PC-9 (cell line): ENCODE data around the gene CLTCL1. TPM values are rescaled to one million over a fixed set of nuclear protein-coding genes. Genes with fewer than 3 reads are reported as not detected.

Experiments used
- BruUV-seq: library from RNA; stranded (reverse); fragments of 400-500 nt; replicated peaks from 2 replicates; lab custom pipeline; 2021; lab: Mats Ljungman, UMichigan
- CTCF ChIA-PET: fragments of 300-600 bp; sonication (Branson Sonifier 250); formaldehyde crosslinking; loops from one replicate; lab custom pipeline; 2022; ENCODE audit warnings: antibody characterized with exemption; lab: Charles Lee
- POLR2A ChIA-PET: fragments of 300-600 bp; sonication (Branson Sonifier 250); formaldehyde crosslinking; loops from one replicate; lab custom pipeline; 2022; ENCODE audit warnings: antibody characterized with exemption; ENCODE audit not compliant: unreplicated experiment; lab: Charles Lee
- DNase-seq, 2 experiments: peaks; one replicate each; pipeline versions ENCODE4 v3.0.0 to v3.0.0-alpha.2; 2015 to 2022; ENCODE audit warnings: mixed read lengths in 1 of 2
- H2AFZ ChIP-seq: fragments of 200-600 bp; sonication (generic); 2 replicates; pipeline ENCODE4 v1.8.1; 2017; ENCODE audit warnings: antibody characterized with exemption
- H3F3A ChIP-seq: fragments of 200-600 bp; sonication (generic); 2 replicates; pipeline ENCODE4 v1.8.1; 2017; ENCODE audit warnings: antibody characterized with exemption, mild to moderate bottlenecking, low read depth; ENCODE audit not compliant: insufficient read depth
- H3K27ac ChIP-seq: fragments of 200-600 bp; sonication (generic); 2 replicates; pipeline ENCODE4 v1.6.1; 2016; ENCODE audit warnings: mixed run types
- H3K27me3 ChIP-seq: fragments of 200-600 bp; sonication (generic); 2 replicates; pipeline ENCODE4 v1.6.1; 2016; ENCODE audit warnings: low read depth, mixed run types; ENCODE audit not compliant: insufficient read depth
- H3K36me3 ChIP-seq: fragments of 200-600 bp; sonication (generic); 2 replicates; pipeline ENCODE4 v1.6.1; 2016; ENCODE audit warnings: low read depth, mixed run types
- H3K4me1 ChIP-seq: fragments of 200-600 bp; sonication (generic); replicated peaks from 2 replicates; pipeline ENCODE4 v1.6.1; 2016; ENCODE audit warnings: mixed run types; ENCODE audit not compliant: insufficient read depth
- H3K4me2 ChIP-seq: fragments of 200-600 bp; sonication (generic); 2 replicates; pipeline ENCODE4 v1.6.1; 2017; ENCODE audit warnings: mixed run types
- H3K4me3 ChIP-seq: fragments of 200-600 bp; sonication (generic); 2 replicates; pipeline ENCODE4 v1.6.1; 2016; ENCODE audit warnings: mixed run types
- H3K79me2 ChIP-seq: fragments of 200-600 bp; sonication (generic); 2 replicates; pipeline ENCODE4 v1.6.1; 2017; ENCODE audit warnings: low read depth, mixed run types
- H3K9me2 ChIP-seq: fragments of 200-600 bp; sonication (generic); 2 replicates; pipeline ENCODE4 v1.8.1; 2017; ENCODE audit warnings: mild to moderate bottlenecking; ENCODE audit not compliant: insufficient read depth
- H3K9me3 ChIP-seq: fragments of 200-600 bp; sonication (generic); 2 replicates; pipeline ENCODE4 v1.8.1; 2016; ENCODE audit warnings: low read depth; ENCODE audit not compliant: insufficient read depth
- H4K20me1 ChIP-seq: fragments of 200-600 bp; sonication (generic); 2 replicates; pipeline ENCODE4 v1.8.1; 2017; ENCODE audit not compliant: insufficient read depth
- CTCF ChIP-seq: fragments of 200-600 bp; sonication (generic); conservative IDR thresholded peaks from 2 replicates; pipeline ENCODE4 v1.6.1; 2017; ENCODE audit warnings: mixed run types, antibody characterized with exemption, mild to moderate bottlenecking, moderate library complexity
- EZH2 ChIP-seq: fragments of 200-600 bp; sonication (generic); IDR thresholded peaks from 2 replicates; pipeline ENCODE4 v1.8.0; 2017; ENCODE audit warnings: antibody characterized with exemption, low read depth
- intact Hi-C: fragments of 100-400 bp; cut with micrococcal nuclease; formaldehyde crosslinking; loops from one replicate; pipeline ENCODE4 v1.10.0; 2022; ENCODE audit not compliant: unreplicated experiment
- total RNA-seq: library from RNA; stranded (reverse); gene quantifications from 2 replicates; pipeline ENCODE4 v1.2.3, GENCODE V29; 2021

Gene CLTCL1
- total RNA-seq, 1 experiment from 2014 or later = 7.2 TPM

DNA sequence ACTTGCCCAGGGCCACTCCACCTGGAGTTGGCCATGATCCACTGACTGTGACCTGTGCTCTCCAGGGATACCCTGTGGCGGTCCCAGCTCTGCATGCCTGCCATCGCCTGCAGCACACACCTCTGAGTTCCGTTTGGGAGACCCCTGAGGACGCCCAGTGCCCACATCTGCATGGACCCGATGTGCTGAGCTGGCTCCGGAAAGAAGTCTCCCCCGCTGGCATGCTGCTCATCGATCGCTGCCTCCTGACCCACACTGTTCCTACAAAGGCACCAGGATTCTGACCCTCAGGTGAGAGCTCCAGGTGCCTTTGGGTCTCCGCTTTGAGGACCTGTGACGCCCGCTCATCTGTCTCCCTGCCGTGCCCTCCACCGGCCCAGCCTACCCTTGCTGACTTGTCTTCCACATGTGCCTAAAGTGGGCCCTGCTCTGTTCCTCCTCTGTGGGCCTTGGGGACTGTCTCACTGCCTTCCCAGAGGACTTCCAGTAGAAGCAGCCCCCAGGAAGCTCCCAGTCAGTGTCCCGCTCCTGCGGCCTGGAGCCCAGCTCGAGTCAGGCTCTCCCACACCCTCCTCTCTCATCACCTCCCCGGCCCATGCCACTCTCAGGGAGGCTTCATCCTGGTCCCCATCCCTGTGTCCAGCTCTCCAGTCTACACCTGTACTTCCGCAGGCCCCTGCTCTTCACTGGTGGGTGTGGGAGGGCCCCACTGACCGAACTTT, 107.1 kb downstream of the CLTCL1 start:
- no peak overlapping the region for H2AFZ ChIP-seq
- ChIA-PET CTCF (interaction anchor here (0.7 kb wide), 1 partner anchor 116 kb away, joined by 4 read pairs; no protein-coding TSS in a partner anchor), POLR2A (no interaction called here)
- DNase-seq = no peak
- H4K20me1 ChIP-seq = no peaks in the 10 kb centered on the region
- intact Hi-C loops = no loop called here
- no peak overlapping the region for H3K27ac ChIP-seq
- no peaks in the 10 kb centered on the region for H3K27me3 ChIP-seq
- H3K4me3 ChIP-seq = no peak overlapping the region
- peaks cover 10% of the 10 kb centered on the region for H3F3A ChIP-seq
- BruUV-seq = no TSS peak
- peak overlapping the region; percentile 48 for H3K4me2 ChIP-seq
- no peaks in the 10 kb centered on the region for H3K9me2 ChIP-seq
- no peaks in the 10 kb centered on the region for H3K9me3 ChIP-seq
- H3K4me1 ChIP-seq = peaks cover 27% of the 10 kb centered on the region
- no peaks in the 10 kb centered on the region for H3K36me3 ChIP-seq
- no peaks in the 10 kb centered on the region for H3K79me2 ChIP-seq
- TF ChIP-seq CTCF (no peak), EZH2 (no peak)

GRCh38 chr22:19183216-19183615, 108.3 kb downstream of the CLTCL1 start:
- no peaks in the 10 kb centered on the region for H4K20me1 ChIP-seq
- H3K4me1 ChIP-seq = peaks cover 27% of the 10 kb centered on the region
- H3F3A ChIP-seq = peaks cover 15% of the 10 kb centered on the region
- CTCF ChIA-PET = no interaction called here
- H3K4me3 ChIP-seq = no peak overlapping the region
- H3K9me2 ChIP-seq = no peaks in the 10 kb centered on the region
- no TSS peak for BruUV-seq
- intact Hi-C loops = no loop called here
- TF ChIP-seq EZH2 = no peak
- no peak for TF ChIP-seq CTCF
- H3K27me3 ChIP-seq = no peaks in the 10 kb centered on the region
- no peaks in the 10 kb centered on the region for H3K79me2 ChIP-seq
- H3K36me3 ChIP-seq = no peaks in the 10 kb centered on the region
- H3K27ac ChIP-seq = no peak overlapping the region
- no peak for DNase-seq
- no peak overlapping the region for H2AFZ ChIP-seq
- no peaks in the 10 kb centered on the region for H3K9me3 ChIP-seq
- POLR2A ChIA-PET = interaction anchor here (0.6 kb wide), 1 partner anchor 248 kb away, joined by 3 read pairs; the partner anchor contains the start of gene HIRA
- H3K4me2 ChIP-seq = no peak overlapping the region

DNA sequence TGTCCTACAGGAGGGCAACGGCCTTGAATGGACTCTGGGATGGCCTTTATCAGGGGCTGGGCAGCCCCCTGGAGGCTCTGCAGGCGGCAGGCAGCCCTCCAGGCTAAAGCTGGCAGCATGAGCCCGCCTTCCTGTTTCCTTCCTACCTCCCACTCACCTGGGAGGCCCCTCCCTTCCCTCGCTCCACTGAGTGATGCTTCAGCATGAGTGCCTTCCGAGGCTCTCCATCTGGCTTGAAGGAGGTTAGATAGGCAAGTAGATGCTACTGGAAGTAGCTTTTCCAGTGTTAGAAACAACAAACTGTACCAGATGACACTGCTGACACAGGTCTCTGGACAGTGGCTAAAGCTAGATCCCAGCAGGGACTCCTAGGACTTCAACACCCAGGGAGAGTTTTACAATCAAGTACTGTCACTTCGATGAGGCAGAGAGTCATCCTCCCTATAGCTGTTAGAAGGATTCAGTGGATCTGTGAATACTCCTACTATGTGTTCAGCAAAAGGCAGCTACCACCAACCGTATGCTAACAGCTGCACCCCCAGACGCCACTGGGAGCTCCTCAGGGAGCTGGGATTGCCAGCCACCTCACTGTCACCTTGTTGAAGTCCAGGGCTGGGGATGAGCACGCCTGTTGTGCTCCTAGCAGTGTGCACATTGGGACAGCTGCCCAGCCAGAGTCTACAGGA, 108.9 kb downstream of the CLTCL1 start:
- no peak overlapping the region for H2AFZ ChIP-seq
- H3K36me3 ChIP-seq = no peaks in the 10 kb centered on the region
- H3K9me3 ChIP-seq = no peaks in the 10 kb centered on the region
- H3K79me2 ChIP-seq = peaks cover 6% of the 10 kb centered on the region; the same call in 1 of the 2 replicates
- intact Hi-C loops = no loop called here
- POLR2A ChIA-PET = interaction anchor here (0.6 kb wide), 1 partner anchor 249 kb away, joined by 3 read pairs; the partner anchor contains the start of gene HIRA
- H3K27me3 ChIP-seq = no peaks in the 10 kb centered on the region
- TF ChIP-seq CTCF = no peak
- TF ChIP-seq EZH2 = no peak
- H3K4me3 ChIP-seq = no peak overlapping the region
- DNase-seq = no peak
- no peak overlapping the region for H3K27ac ChIP-seq
- no peaks in the 10 kb centered on the region for H3K9me2 ChIP-seq
- peaks cover 15% of the 10 kb centered on the region for H3F3A ChIP-seq
- CTCF ChIA-PET = interaction anchor here (0.6 kb wide), 1 partner anchor 40 kb away, joined by 9 read pairs; no protein-coding TSS in a partner anchor
- peaks cover 27% of the 10 kb centered on the region for H3K4me1 ChIP-seq
- no TSS peak for BruUV-seq
- H3K4me2 ChIP-seq = no peak overlapping the region
- H4K20me1 ChIP-seq = peaks cover 2% of the 10 kb centered on the region; the same call in 1 of the 2 replicates
